NCI-H1105 treated with DMSO at 0.1 percent for 48 hours (cell line): ENCODE measurements around the gene CTSL.
A peak's percentile ranks its signal among the peaks of the same experiment; 100 is the strongest.

Experiments
- DNase-seq: peaks from one replicate; lab custom pipeline; 2025; lab: John Stamatoyannopoulos, UW

Gene CTSL

GRCh38 chr9:87725900-87726709 is at the start of gene CTSL:
TSS of gene CTSL (plus strand) at chr9:87726119. CDS start at chr9:87727604, 1,485 bp downstream.
- DNase-seq = peak; percentile 46

GRCh38 chr9:87676976-87677775 is 48.7 kb upstream of the CTSL start:
- DNase-seq = no peak

- DNase-seq = no peak
Observed at GRCh38 chr9:87677776-87678587, 47.9 kb upstream of the CTSL start.

GRCh38 chr9:87678650-87679355 is 47.1 kb upstream of the CTSL start:
- peak; percentile 57 for DNase-seq

GRCh38 chr9:87681271-87682061 is 44.5 kb upstream of the CTSL start:
- no peak for DNase-seq

- DNase-seq = no peak
Observed at GRCh38 chr9:87682085-87682484, 43.8 kb upstream of the CTSL start.

GRCh38 chr9:87682618-87683017 is 43.3 kb upstream of the CTSL start:
- DNase-seq = no peak

GRCh38 chr9:87683751-87684626 is 41.9 kb upstream of the CTSL start:
- no peak for DNase-seq

GRCh38 chr9:87684627-87685219 is 41.2 kb upstream of the CTSL start:
- peak; percentile 32 for DNase-seq

GRCh38 chr9:87685441-87685840 is 40.5 kb upstream of the CTSL start:
- no peak for DNase-seq

- DNase-seq = no peak
Observed at GRCh38 chr9:87685871-87686519, 39.9 kb upstream of the CTSL start.

GRCh38 chr9:87686520-87687090 is 39.3 kb upstream of the CTSL start:
- DNase-seq = no peak

GRCh38 chr9:87687207-87687606 is 38.7 kb upstream of the CTSL start:
- DNase-seq = no peak

GRCh38 chr9:87694236-87694755 is 31.6 kb upstream of the CTSL start:
- DNase-seq = no peak

- no peak for DNase-seq
Observed at GRCh38 chr9:87695523-87695922, 30.4 kb upstream of the CTSL start.

GRCh38 chr9:87696641-87697040 is 29.3 kb upstream of the CTSL start:
- DNase-seq = no peak

- DNase-seq = no peak
Observed at GRCh38 chr9:87698069-87698809, 27.7 kb upstream of the CTSL start.

- DNase-seq = no peak
Observed at GRCh38 chr9:87699835-87700234, 26.1 kb upstream of the CTSL start.
